Neural cell (in vitro differentiated cells): ENCODE results near the gene PCDH1. TPM values are rescaled to one million over a fixed set of nuclear protein-coding genes. Genes with fewer than 3 reads are reported as not detected.

Experiments
- H2AFZ ChIP-seq: fragments of 200-600, 300-800 bp; sonication (generic), shearing (Covaris generic); 2 replicates; pipeline ENCODE4 v1.6.0; 2014; ENCODE audit warnings: low read depth, mild to moderate bottlenecking, antibody characterized with exemption, low read length, moderate library complexity
- H3F3A ChIP-seq: fragments of 200-600 bp; shearing (Covaris generic); 2 replicates; pipeline ENCODE4 v1.6.1; 2016; ENCODE audit warnings: mild to moderate bottlenecking, moderate library complexity, mixed read lengths, antibody characterized with exemption, low read length; ENCODE audit not compliant: insufficient read depth, poor library complexity, severe bottlenecking
- H3K27ac ChIP-seq: fragments of 200-600, 300-800 bp; sonication (generic), shearing (Covaris generic); 2 replicates; pipeline ENCODE4 v1.5.1; 2014; ENCODE audit warnings: mild to moderate bottlenecking, low read length, moderate library complexity
- H3K27me3 ChIP-seq: fragments of 300-800, 200-600 bp; sonication (generic), shearing (Covaris generic); 2 replicates; pipeline ENCODE4 v1.6.0; 2014; ENCODE audit warnings: mild to moderate bottlenecking, low read depth, low read length, moderate library complexity; ENCODE audit not compliant: insufficient read depth
- H3K36me3 ChIP-seq: fragments of 300-800, 200-600 bp; sonication (generic), shearing (Covaris generic); 2 replicates; pipeline ENCODE4 v1.5.1; 2014; ENCODE audit warnings: mild to moderate bottlenecking, antibody characterized with exemption, low read length, moderate library complexity; ENCODE audit not compliant: insufficient read depth
- H3K4me2 ChIP-seq: fragments of 300-800, 200-600 bp; sonication (generic), shearing (Covaris generic); 2 replicates; pipeline ENCODE4 v1.6.0; 2014; ENCODE audit warnings: mild to moderate bottlenecking, low read length
- H3K4me3 ChIP-seq: fragments of 300-800, 200-600 bp; sonication (generic), shearing (Covaris generic); 2 replicates; pipeline ENCODE4 v1.5.1; 2014; ENCODE audit warnings: mild to moderate bottlenecking, low read length, moderate library complexity
- H3K79me2 ChIP-seq: fragments of 200-600 bp; shearing (Covaris generic); replicated peaks from 2 replicates; pipeline ENCODE4 v1.6.0; 2014; ENCODE audit warnings: mild to moderate bottlenecking, low read length, moderate library complexity; ENCODE audit not compliant: insufficient read depth
- H3K9ac ChIP-seq: fragments of 300-800, 200-600 bp; sonication (generic), shearing (Covaris generic); 2 replicates; pipeline ENCODE4 v1.6.1; 2016; ENCODE audit warnings: mild to moderate bottlenecking, low read length, mixed read lengths
- H3K9me2 ChIP-seq: fragments of 200-600 bp; shearing (Covaris generic); 2 replicates; pipeline ENCODE4 v1.6.1; 2016; ENCODE audit warnings: mild to moderate bottlenecking, low read length, mixed read lengths; ENCODE audit not compliant: insufficient read depth
- H3K9me3 ChIP-seq: fragments of 200-600, 300-800 bp; sonication (generic), shearing (Covaris generic); 2 replicates; pipeline ENCODE4 v1.6.1; 2016; ENCODE audit warnings: mild to moderate bottlenecking, mixed run types, low read length, moderate library complexity, mixed read lengths
- H4K20me1 ChIP-seq: fragments of 200-600 bp; shearing (Covaris generic); 2 replicates; pipeline ENCODE4 v1.6.1; 2016; ENCODE audit warnings: mild to moderate bottlenecking, mixed run types; ENCODE audit not compliant: insufficient read depth
- EP300 ChIP-seq: fragments of 450-650 bp; conservative IDR thresholded peaks from 2 replicates; pipeline ENCODE4 v1.6.1; 2014; ENCODE audit warnings: antibody characterized with exemption, mild to moderate bottlenecking, moderate library complexity; ENCODE audit not compliant: poor library complexity, severe bottlenecking
- EZH2 ChIP-seq: fragments of 200-600, 300-800 bp; shearing (Covaris generic), sonication (generic); IDR thresholded peaks from 2 replicates; pipeline ENCODE4 v1.6.1; 2014; ENCODE audit warnings: antibody characterized with exemption, low read length, borderline replicate concordance, mild to moderate bottlenecking; ENCODE audit not compliant: insufficient read depth, poor library complexity, severe bottlenecking
- MXI1 ChIP-seq: fragments of 450-650 bp; conservative IDR thresholded peaks from 2 replicates; pipeline ENCODE4 v1.6.1; 2014; ENCODE audit warnings: antibody characterized with exemption, mild to moderate bottlenecking; ENCODE audit not compliant: poor library complexity, severe bottlenecking
- POLR2AphosphoS5 ChIP-seq: IDR thresholded peaks from 2 replicates; pipeline ENCODE4 v1.6.1; 2012
- RAD21 ChIP-seq: fragments of 450-650 bp; conservative IDR thresholded peaks from 2 replicates; pipeline ENCODE4 v1.6.1; 2014; ENCODE audit warnings: antibody characterized with exemption, mild to moderate bottlenecking, moderate library complexity
- SMC3 ChIP-seq: fragments of 450-650 bp; conservative IDR thresholded peaks from 2 replicates; pipeline ENCODE4 v1.6.1; 2014; ENCODE audit warnings: antibody characterized with exemption, mild to moderate bottlenecking, moderate library complexity; ENCODE audit not compliant: poor library complexity
- TAF1 ChIP-seq: IDR thresholded peaks from 2 replicates; pipeline ENCODE4 v1.6.1; 2012; ENCODE audit warnings: low read depth
- polyA plus RNA-seq: library from polyadenylated mRNA; depleted of rRNA; stranded (reverse); fragments of >200 nt; gene quantifications from 2 replicates; pipeline ENCODE4 v1.2.3, GENCODE V29; 2014
- TF ChIP-seq, protein P1 (sequence below): fragments of 450-650 bp; IDR thresholded peaks from 2 replicates; pipeline ENCODE4 v1.5.1; 2014; ENCODE audit warnings: antibody characterized with exemption, mild to moderate bottlenecking, moderate library complexity; ENCODE audit not compliant: poor library complexity, severe bottlenecking
- TF ChIP-seq, protein P2 (sequence below): IDR thresholded peaks from 2 replicates; pipeline ENCODE4 v1.6.1; 2012; ENCODE audit warnings: borderline replicate concordance

Gene PCDH1
- polyA plus RNA-seq, 1 donor from 2014 or later: 13.9 TPM

DNA sequence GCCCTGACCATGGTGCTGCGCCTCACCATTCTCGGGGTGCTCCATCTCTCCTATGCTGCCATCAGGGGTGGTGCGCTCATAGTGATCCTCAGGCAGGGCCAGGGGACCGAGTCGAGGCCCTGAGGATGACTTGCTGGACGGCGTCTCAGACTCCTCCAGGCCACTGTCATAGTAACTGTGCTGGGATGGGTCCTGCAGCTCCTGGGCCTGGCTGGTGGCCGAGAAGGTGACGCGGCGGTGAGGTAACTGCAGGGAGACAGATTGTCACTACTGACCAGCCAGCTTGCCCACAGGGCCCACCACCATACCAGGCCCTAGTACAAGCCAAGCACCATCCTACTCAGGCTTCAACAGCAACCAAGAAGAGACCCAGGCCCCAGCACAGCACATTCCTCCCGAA is 21.0 kb downstream of the PCDH1 start:
- peaks cover 6% of the 10 kb centered on the region for H3K79me2 ChIP-seq
- TF ChIP-seq EZH2: no peak
- no peak for TF ChIP-seq MXI1
- TF ChIP-seq SMC3: no peak
- TF ChIP-seq, protein P1, sequence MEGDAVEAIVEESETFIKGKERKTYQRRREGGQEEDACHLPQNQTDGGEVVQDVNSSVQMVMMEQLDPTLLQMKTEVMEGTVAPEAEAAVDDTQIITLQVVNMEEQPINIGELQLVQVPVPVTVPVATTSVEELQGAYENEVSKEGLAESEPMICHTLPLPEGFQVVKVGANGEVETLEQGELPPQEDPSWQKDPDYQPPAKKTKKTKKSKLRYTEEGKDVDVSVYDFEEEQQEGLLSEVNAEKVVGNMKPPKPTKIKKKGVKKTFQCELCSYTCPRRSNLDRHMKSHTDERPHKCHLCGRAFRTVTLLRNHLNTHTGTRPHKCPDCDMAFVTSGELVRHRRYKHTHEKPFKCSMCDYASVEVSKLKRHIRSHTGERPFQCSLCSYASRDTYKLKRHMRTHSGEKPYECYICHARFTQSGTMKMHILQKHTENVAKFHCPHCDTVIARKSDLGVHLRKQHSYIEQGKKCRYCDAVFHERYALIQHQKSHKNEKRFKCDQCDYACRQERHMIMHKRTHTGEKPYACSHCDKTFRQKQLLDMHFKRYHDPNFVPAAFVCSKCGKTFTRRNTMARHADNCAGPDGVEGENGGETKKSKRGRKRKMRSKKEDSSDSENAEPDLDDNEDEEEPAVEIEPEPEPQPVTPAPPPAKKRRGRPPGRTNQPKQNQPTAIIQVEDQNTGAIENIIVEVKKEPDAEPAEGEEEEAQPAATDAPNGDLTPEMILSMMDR: no peak
- no peak for TF ChIP-seq POLR2AphosphoS5
- TF ChIP-seq RAD21: no peak
- TF ChIP-seq, protein P2, sequence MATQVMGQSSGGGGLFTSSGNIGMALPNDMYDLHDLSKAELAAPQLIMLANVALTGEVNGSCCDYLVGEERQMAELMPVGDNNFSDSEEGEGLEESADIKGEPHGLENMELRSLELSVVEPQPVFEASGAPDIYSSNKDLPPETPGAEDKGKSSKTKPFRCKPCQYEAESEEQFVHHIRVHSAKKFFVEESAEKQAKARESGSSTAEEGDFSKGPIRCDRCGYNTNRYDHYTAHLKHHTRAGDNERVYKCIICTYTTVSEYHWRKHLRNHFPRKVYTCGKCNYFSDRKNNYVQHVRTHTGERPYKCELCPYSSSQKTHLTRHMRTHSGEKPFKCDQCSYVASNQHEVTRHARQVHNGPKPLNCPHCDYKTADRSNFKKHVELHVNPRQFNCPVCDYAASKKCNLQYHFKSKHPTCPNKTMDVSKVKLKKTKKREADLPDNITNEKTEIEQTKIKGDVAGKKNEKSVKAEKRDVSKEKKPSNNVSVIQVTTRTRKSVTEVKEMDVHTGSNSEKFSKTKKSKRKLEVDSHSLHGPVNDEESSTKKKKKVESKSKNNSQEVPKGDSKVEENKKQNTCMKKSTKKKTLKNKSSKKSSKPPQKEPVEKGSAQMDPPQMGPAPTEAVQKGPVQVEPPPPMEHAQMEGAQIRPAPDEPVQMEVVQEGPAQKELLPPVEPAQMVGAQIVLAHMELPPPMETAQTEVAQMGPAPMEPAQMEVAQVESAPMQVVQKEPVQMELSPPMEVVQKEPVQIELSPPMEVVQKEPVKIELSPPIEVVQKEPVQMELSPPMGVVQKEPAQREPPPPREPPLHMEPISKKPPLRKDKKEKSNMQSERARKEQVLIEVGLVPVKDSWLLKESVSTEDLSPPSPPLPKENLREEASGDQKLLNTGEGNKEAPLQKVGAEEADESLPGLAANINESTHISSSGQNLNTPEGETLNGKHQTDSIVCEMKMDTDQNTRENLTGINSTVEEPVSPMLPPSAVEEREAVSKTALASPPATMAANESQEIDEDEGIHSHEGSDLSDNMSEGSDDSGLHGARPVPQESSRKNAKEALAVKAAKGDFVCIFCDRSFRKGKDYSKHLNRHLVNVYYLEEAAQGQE: no peak
- TF ChIP-seq TAF1: no peak
- no peak for TF ChIP-seq EP300
- no peaks in the 10 kb centered on the region for H3K9me2 ChIP-seq
- H3K27ac ChIP-seq: no peak overlapping the region
- H3K9me3 ChIP-seq: no peaks in the 10 kb centered on the region
- peaks cover 3% of the 10 kb centered on the region for H4K20me1 ChIP-seq
- no peaks in the 10 kb centered on the region for H3F3A ChIP-seq
- H3K4me2 ChIP-seq: no peak overlapping the region
- H2AFZ ChIP-seq: no peak overlapping the region
- no peak overlapping the region for H3K9ac ChIP-seq
- no peaks in the 10 kb centered on the region for H3K27me3 ChIP-seq
- H3K36me3 ChIP-seq: no peaks in the 10 kb centered on the region
- H3K4me3 ChIP-seq: no peak overlapping the region

DNA sequence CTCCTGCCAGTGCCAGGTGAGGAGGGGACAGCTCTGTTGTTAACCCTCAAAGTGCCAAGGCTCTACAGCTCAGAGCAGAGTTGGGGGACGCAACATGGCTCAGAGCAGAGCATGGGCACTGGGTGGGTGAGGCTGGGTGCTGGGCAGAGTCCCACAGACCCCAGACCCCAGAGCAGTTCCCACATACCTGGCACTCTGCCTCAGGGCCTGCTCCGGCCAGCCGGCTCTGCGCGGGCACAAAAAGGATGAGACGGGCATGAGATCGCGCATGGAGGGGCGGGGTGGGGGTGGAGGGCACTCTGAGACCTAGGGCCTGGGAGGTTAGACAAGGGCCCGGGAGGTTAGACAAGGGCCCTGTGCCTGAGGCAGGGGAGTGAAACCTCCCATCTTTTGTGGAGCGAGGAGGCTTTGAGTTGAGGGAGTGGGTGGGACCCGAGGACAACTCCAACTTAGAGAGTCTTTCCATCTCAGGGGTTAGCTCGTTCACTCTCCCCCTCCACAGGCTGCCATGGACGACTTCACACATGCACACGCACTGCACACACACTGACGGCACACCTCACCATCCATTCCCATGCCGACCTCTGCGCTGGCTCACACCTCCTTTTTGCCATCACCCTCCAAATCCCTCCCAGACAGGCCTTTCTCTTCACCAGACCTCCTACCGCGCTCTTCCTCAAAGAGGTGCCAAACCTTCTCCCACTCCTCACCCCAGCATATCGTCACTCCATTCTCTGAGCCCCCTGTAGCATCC is 22.0 kb downstream of the PCDH1 start:
- Histone ChIP-seq H3K27ac (no peak overlapping the region), H4K20me1 (peaks cover 3% of the 10 kb centered on the region), H3K9ac (no peak overlapping the region), H3K79me2 (peaks cover 6% of the 10 kb centered on the region), H3K36me3 (no peaks in the 10 kb centered on the region), H3K27me3 (no peaks in the 10 kb centered on the region), H3K9me3 (no peaks in the 10 kb centered on the region), H3K9me2 (no peaks in the 10 kb centered on the region), H3K4me2 (no peak overlapping the region), H3F3A (no peaks in the 10 kb centered on the region), H3K4me3 (no peak overlapping the region), H2AFZ (no peak overlapping the region)
- TF ChIP-seq TAF1 (no peak), POLR2AphosphoS5 (no peak), SMC3 (no peak), EZH2 (no peak), MXI1 (no peak)
- TF ChIP-seq, protein P1: no peak
